Trophoblast cell (in vitro differentiated cells and primary cell): ENCODE results near the gene PALM2AKAP2.

Source experiments
- DNase-seq, 2 donors: peaks; one replicate each; pipeline ENCODE4 v3.0.0-alpha.2; 2016
- H2AFZ ChIP-seq: 2 replicates; pipeline ENCODE4 v1.6.1; 2013; ENCODE audit warnings: low read length, moderate library complexity, mild to moderate bottlenecking; ENCODE audit not compliant: insufficient read depth, poor library complexity
- H2AK5ac ChIP-seq: 2 replicates; pipeline ENCODE4 v1.6.1; 2013; ENCODE audit warnings: mild to moderate bottlenecking, low read length
- H2BK120ac ChIP-seq: 2 replicates; pipeline ENCODE4 v1.6.1; 2013; ENCODE audit warnings: low read length, mild to moderate bottlenecking, moderate library complexity; ENCODE audit not compliant: insufficient read depth, poor library complexity
- H2BK12ac ChIP-seq: 2 replicates; pipeline ENCODE4 v1.6.1; 2013; ENCODE audit warnings: mild to moderate bottlenecking, low read length, moderate library complexity
- H2BK5ac ChIP-seq: 2 replicates; pipeline ENCODE4 v1.6.1; 2013; ENCODE audit warnings: low read length, low read depth, moderate library complexity, mild to moderate bottlenecking; ENCODE audit not compliant: poor library complexity
- H3K14ac ChIP-seq: 2 replicates; pipeline ENCODE4 v1.6.1; 2013; ENCODE audit warnings: mild to moderate bottlenecking, low read length
- H3K18ac ChIP-seq: 2 replicates; pipeline ENCODE4 v1.6.1; 2013; ENCODE audit warnings: mild to moderate bottlenecking, low read length
- H3K23ac ChIP-seq: 2 replicates; pipeline ENCODE4 v1.6.1; 2013; ENCODE audit warnings: low read length
- H3K27ac ChIP-seq: 2 replicates; pipeline ENCODE4 v1.5.1; 2013; ENCODE audit warnings: low read depth, mild to moderate bottlenecking, inconsistent platforms, low read length, moderate library complexity
- H3K27me3 ChIP-seq: 2 replicates; pipeline ENCODE4 v1.6.1; 2013; ENCODE audit warnings: inconsistent platforms, mild to moderate bottlenecking, low read length, moderate library complexity; ENCODE audit not compliant: insufficient read depth
- H3K36me3 ChIP-seq, 2 experiments: 1 replicate in 1 of 2; 2 replicates in 1 of 2; pipeline ENCODE4 v1.6.1; 2013; ENCODE audit warnings: low read length in 2 of 2, mild to moderate bottlenecking in 2 of 2, moderate library complexity in 1 of 2; ENCODE audit not compliant: insufficient read depth in 2 of 2, control insufficient read depth in 1 of 2
- H3K4ac ChIP-seq: 2 replicates; pipeline ENCODE4 v1.6.1; 2013; ENCODE audit warnings: low read depth, mild to moderate bottlenecking, low read length, moderate library complexity
- H3K4me1 ChIP-seq, 2 experiments: 1 replicate in 1 of 2; 2 replicates in 1 of 2; pipeline ENCODE4 v1.6.1; 2013; ENCODE audit warnings: low read length in 2 of 2, mild to moderate bottlenecking in 2 of 2, moderate library complexity in 1 of 2; ENCODE audit not compliant: insufficient read depth in 2 of 2, control insufficient read depth in 1 of 2
- H3K4me2 ChIP-seq: 2 replicates; pipeline ENCODE4 v1.6.1; 2013; ENCODE audit warnings: inconsistent platforms, mild to moderate bottlenecking, low read length, moderate library complexity
- H3K4me3 ChIP-seq: 2 replicates; pipeline ENCODE4 v1.5.1; 2013; ENCODE audit warnings: mild to moderate bottlenecking, low read depth, low read length, inconsistent platforms
- H3K79me1 ChIP-seq: one replicate; pipeline ENCODE4 v1.6.1; 2013; ENCODE audit warnings: low read length
- H3K79me2 ChIP-seq: 2 replicates; pipeline ENCODE4 v1.6.1; 2013; ENCODE audit warnings: low read length, mild to moderate bottlenecking; ENCODE audit not compliant: control insufficient read depth, insufficient read depth, poor library complexity
- H3K9ac ChIP-seq: 2 replicates; pipeline ENCODE4 v1.6.1; 2013; ENCODE audit warnings: mild to moderate bottlenecking, low read length
- H3K9me3 ChIP-seq: 2 replicates; pipeline ENCODE4 v1.6.1; 2013; ENCODE audit warnings: low read depth, mild to moderate bottlenecking, control low read depth, inconsistent platforms, low read length; ENCODE audit not compliant: insufficient read depth
- H4K12ac ChIP-seq: 2 replicates; pipeline ENCODE4 v1.6.1; 2013; ENCODE audit warnings: low read depth, mild to moderate bottlenecking, low read length, moderate library complexity
- H4K8ac ChIP-seq: 2 replicates; pipeline ENCODE4 v1.6.1; 2013; ENCODE audit warnings: low read depth, mild to moderate bottlenecking, low read length, moderate library complexity
- H4K91ac ChIP-seq: one replicate; pipeline ENCODE4 v1.6.1; 2013; ENCODE audit warnings: low read depth, mild to moderate bottlenecking, low read length, moderate library complexity
- WGBS: extraction: QIAGEN DNeasy Blood & Tissue Kit; methylation state at CpG from one replicate; pipeline ENCODE4 v1.1.7; 2013; ENCODE audit warnings: missing lambda C conversion rate; ENCODE audit not compliant: insufficient read length, insufficient coverage; ENCODE audit errors: extremely low coverage; 5-methylcytosine and 5-hydroxymethylcytosine counted together

The PALM2AKAP2 gene

GRCh38 chr9:109787735-109788134 lies 7.7 kb downstream of the PALM2AKAP2 start:
- Histone ChIP-seq H2BK5ac (no peak overlapping the region), H3K4me1 (peaks cover 6 to 16% of the 10 kb centered on the region in 2 experiments), H2BK12ac (no peak overlapping the region), H3K18ac (no peak overlapping the region), H3K14ac (no peak overlapping the region), H3K4ac (no peak overlapping the region), H3K9ac (no peak overlapping the region), H3K79me2 (no peaks in the 10 kb centered on the region), H3K23ac (no peak overlapping the region), H3K27me3 (no peaks in the 10 kb centered on the region), H4K8ac (no peak overlapping the region), H3K9me3 (peaks cover 3% of the 10 kb centered on the region), H3K4me2 (no peak overlapping the region), H3K79me1 (peaks cover 5% of the 10 kb centered on the region), H4K12ac (no peak overlapping the region), H3K27ac (no peak overlapping the region), H2AK5ac (no peak overlapping the region), H3K4me3 (no peak overlapping the region), H3K36me3 (no peaks in the 10 kb centered on the region), H2AFZ (no peak overlapping the region), H4K91ac (no peak overlapping the region), H2BK120ac (no peak overlapping the region)
- WGBS, result no CpG with 5 or more reads among the region's 3 CpGs
- no peak for DNase-seq

GRCh38 chr9:109789556-109789955 lies 9.6 kb downstream of the PALM2AKAP2 start:
- H3K36me3 ChIP-seq, result no peaks in the 10 kb centered on the region
- H3K79me1 ChIP-seq, result peaks cover 8% of the 10 kb centered on the region
- H2BK120ac ChIP-seq, result no peak overlapping the region
- no peak overlapping the region for H3K23ac ChIP-seq
- no peak overlapping the region for H2BK12ac ChIP-seq
- peaks cover 3% of the 10 kb centered on the region for H3K9me3 ChIP-seq
- no peaks in the 10 kb centered on the region for H3K27me3 ChIP-seq
- H3K27ac ChIP-seq, result no peak overlapping the region
- no peak overlapping the region for H3K4ac ChIP-seq
- H3K4me3 ChIP-seq, result no peak overlapping the region
- no CpG with 5 or more reads among the region's 5 CpGs for WGBS
- H3K18ac ChIP-seq, result no peak overlapping the region
- peaks cover 9 to 19% of the 10 kb centered on the region in 2 experiments for H3K4me1 ChIP-seq
- H2AFZ ChIP-seq, result no peak overlapping the region
- no peak for DNase-seq
- H4K12ac ChIP-seq, result no peak overlapping the region
- no peak overlapping the region for H4K91ac ChIP-seq
- H2AK5ac ChIP-seq, result no peak overlapping the region
- H3K4me2 ChIP-seq, result no peak overlapping the region
- no peaks in the 10 kb centered on the region for H3K79me2 ChIP-seq
- H2BK5ac ChIP-seq, result no peak overlapping the region
- no peak overlapping the region for H3K9ac ChIP-seq
- no peak overlapping the region for H4K8ac ChIP-seq
- no peak overlapping the region for H3K14ac ChIP-seq

GRCh38 chr9:109789971-109790370 lies 10.0 kb downstream of the PALM2AKAP2 start:
- DNase-seq, result no peak
- no peak overlapping the region for H3K4me2 ChIP-seq
- peaks cover 3% of the 10 kb centered on the region for H3K9me3 ChIP-seq
- no peak overlapping the region for H3K18ac ChIP-seq
- no peak overlapping the region for H2BK120ac ChIP-seq
- H4K91ac ChIP-seq, result no peak overlapping the region
- H3K27me3 ChIP-seq, result no peaks in the 10 kb centered on the region
- no CpG with 5 or more reads among the region's 3 CpGs for WGBS
- no peak overlapping the region for H3K23ac ChIP-seq
- H3K27ac ChIP-seq, result no peak overlapping the region
- no peak overlapping the region for H3K9ac ChIP-seq
- no peak overlapping the region for H4K8ac ChIP-seq
- no peak overlapping the region for H3K14ac ChIP-seq
- no peak overlapping the region for H2BK12ac ChIP-seq
- no peaks in the 10 kb centered on the region for H3K79me2 ChIP-seq
- H4K12ac ChIP-seq, result no peak overlapping the region
- H3K4ac ChIP-seq, result no peak overlapping the region
- no peak overlapping the region for H2BK5ac ChIP-seq
- H3K79me1 ChIP-seq, result peaks cover 11% of the 10 kb centered on the region
- H3K4me1 ChIP-seq, result peaks cover 12 to 23% of the 10 kb centered on the region in 2 experiments
- H2AK5ac ChIP-seq, result no peak overlapping the region
- no peak overlapping the region for H3K4me3 ChIP-seq
- no peak overlapping the region for H2AFZ ChIP-seq
- no peaks in the 10 kb centered on the region for H3K36me3 ChIP-seq

GRCh38 chr9:109791003-109791677 lies 11.1 kb downstream of the PALM2AKAP2 start:
- Histone ChIP-seq H2AK5ac (no peak overlapping the region), H2BK120ac (peak overlapping the region; percentile 28), H3K9me3 (peaks cover 3% of the 10 kb centered on the region), H3K4ac (peak overlapping the region; percentile 7), H3K18ac (no peak overlapping the region), H2BK5ac (no peak overlapping the region), H2BK12ac (peak overlapping the region; percentile 47), H3K23ac (no peak overlapping the region), H3K79me1 (peaks cover 14% of the 10 kb centered on the region), H4K8ac (no peak overlapping the region), H3K9ac (no peak overlapping the region), H3K36me3 (no peaks in the 10 kb centered on the region), H3K79me2 (peaks cover 3% of the 10 kb centered on the region), H3K4me1 (peaks cover 12 to 27% of the 10 kb centered on the region in 2 experiments), H3K4me3 (no peak overlapping the region), H4K91ac (peak overlapping the region; percentile 21), H3K27ac (no peak overlapping the region), H3K14ac (peak overlapping the region; percentile 26), H2AFZ (no peak overlapping the region), H3K27me3 (no peaks in the 10 kb centered on the region), H4K12ac (no peak overlapping the region), H3K4me2 (no peak overlapping the region)
- no CpG with 5 or more reads among the region's 6 CpGs for WGBS
- no peak for DNase-seq
